B cell (primary cell): ENCODE data around the gene ARMC9. TPM values are rescaled to one million over a fixed set of nuclear protein-coding genes. Genes with fewer than 3 reads are reported as not detected.

ENCODE experiments used
- ATAC-seq: fragments of 200-7000 bp; cut with Tn5 transposase; one replicate; pipeline ENCODE4 v1.10.0; 2021; ENCODE audit warnings: low read depth, mild to moderate bottlenecking, moderate number of reproducible peaks, moderate library complexity
- CTCF ChIA-PET: fragments of 350-600 bp; sonication (Branson Sonifier 250); formaldehyde crosslinking; loops from one replicate; lab custom pipeline; 2021; ENCODE audit warnings: antibody characterized with exemption, inconsistent platforms; lab: Charles Lee
- POLR2A ChIA-PET: fragments of 350-600 bp; sonication (Branson Sonifier 250); formaldehyde crosslinking; loops from one replicate; lab custom pipeline; 2021; ENCODE audit warnings: antibody characterized with exemption; lab: Charles Lee
- DNase-seq: peaks from one replicate; pipeline ENCODE4 v3.0.0; 2013
- H2AFZ ChIP-seq: 2 replicates; pipeline ENCODE4 v1.6.1; 2012; ENCODE audit warnings: mild to moderate bottlenecking, low read depth, low read length; ENCODE audit not compliant: insufficient read depth, poor library complexity, severe bottlenecking
- H3K27ac ChIP-seq, 2 donors: 1 replicate in 1 of 2; 2 replicates in 1 of 2; pipeline ENCODE4 v1.5.1; 2012 to 2013; ENCODE audit warnings: low read length in 2 of 2, mild to moderate bottlenecking in 2 of 2, moderate library complexity in 1 of 2
- H3K27me3 ChIP-seq, 4 experiments: fragments of 200-600 bp in 1 of 4; sonication (generic) in 1 of 4; replicated peaks in 1 of 4; 1 replicate in 2 of 4; 2 replicates in 2 of 4; pipeline versions ENCODE4 v1.6.1 to v1.7.0; 2013 to 2016; ENCODE audit warnings: low read length in 3 of 4, mild to moderate bottlenecking in 2 of 4, mixed read lengths in 1 of 4, moderate library complexity in 1 of 4; ENCODE audit not compliant: insufficient read depth in 4 of 4, control insufficient read depth in 3 of 4; ENCODE audit errors: control extremely low read depth in 1 of 4
- H3K36me3 ChIP-seq, 2 experiments: replicated peaks in 1 of 2; 1 replicate in 1 of 2; 2 replicates in 1 of 2; pipeline versions ENCODE4 v1.6.1 to v1.7.1; 2013; ENCODE audit warnings: low read length in 1 of 2; ENCODE audit not compliant: insufficient read depth in 2 of 2, control insufficient read depth in 1 of 2; ENCODE audit errors: control extremely low read depth in 1 of 2, extremely low read depth in 1 of 2
- H3K4me1 ChIP-seq, 2 donors: fragments of 200-600 bp in 1 of 2; sonication (generic) in 1 of 2; 1 replicate in 1 of 2; 2 replicates in 1 of 2; pipeline versions ENCODE4 v1.5.1 to v1.6.1; 2013 to 2017; ENCODE audit warnings: low read length in 2 of 2; ENCODE audit not compliant: control insufficient read depth in 2 of 2, insufficient read depth in 2 of 2
- H3K4me2 ChIP-seq: replicated peaks from 2 replicates; pipeline ENCODE3; 2012; ENCODE audit warnings: mild to moderate bottlenecking, low read depth, low read length; ENCODE audit not compliant: poor library complexity, severe bottlenecking
- H3K4me3 ChIP-seq, 5 experiments: fragments of 200-600 bp in 1 of 5; sonication (generic) in 1 of 5; 1 replicate in 3 of 5; 2 replicates in 2 of 5; pipeline versions ENCODE4 v1.5.1 to v1.7.0; 2011 to 2016; ENCODE audit warnings: low read length in 4 of 5, mild to moderate bottlenecking in 4 of 5, low read depth in 2 of 5, control low read depth in 1 of 5, moderate library complexity in 1 of 5; ENCODE audit not compliant: insufficient read depth in 1 of 5; ENCODE audit errors: control extremely low read depth in 1 of 5, extremely low read depth in 1 of 5
- H3K79me2 ChIP-seq: fragments of 200-600 bp; sonication (generic); one replicate; pipeline ENCODE4 v1.6.0; 2016; ENCODE audit warnings: low read length; ENCODE audit not compliant: control insufficient read depth, insufficient read depth
- H3K9ac ChIP-seq: fragments of 200-600 bp; sonication (generic); 2 replicates; pipeline ENCODE4 v1.6.1; 2017; ENCODE audit warnings: mild to moderate bottlenecking, low read length, moderate library complexity
- H3K9me3 ChIP-seq, 3 donors: one replicate each; pipeline versions ENCODE4 v1.6.1 to v1.7.1; 2013; ENCODE audit warnings: low read length in 2 of 3; ENCODE audit not compliant: control insufficient read depth in 2 of 3, insufficient read depth in 1 of 3; ENCODE audit errors: control extremely low read depth in 1 of 3
- H4K20me1 ChIP-seq: 2 replicates; pipeline ENCODE4 v1.6.0; 2012; ENCODE audit warnings: mild to moderate bottlenecking, low read length; ENCODE audit not compliant: insufficient read depth, control insufficient read depth, poor library complexity, severe bottlenecking
- H3K27ac Mint-ChIP-seq: one replicate; pipeline ENCODE4 v1.8.0; 2021; ENCODE audit warnings: mixed read lengths
- H3K27me3 Mint-ChIP-seq: one replicate; pipeline ENCODE4 v1.8.0; 2021; ENCODE audit warnings: mixed read lengths
- H3K4me1 Mint-ChIP-seq: one replicate; pipeline ENCODE4 v1.8.0; 2021; ENCODE audit warnings: mixed read lengths
- H3K4me3 Mint-ChIP-seq: one replicate; pipeline ENCODE4 v1.8.0; 2021; ENCODE audit warnings: mixed read lengths
- H3K9me3 Mint-ChIP-seq: one replicate; pipeline ENCODE4 v1.8.0; 2022; ENCODE audit warnings: mixed read lengths; ENCODE audit not compliant: insufficient read depth
- EZH2 ChIP-seq: IDR thresholded peaks from 2 replicates; pipeline ENCODE4 v1.6.1; 2012; ENCODE audit warnings: borderline replicate concordance, low read depth, mild to moderate bottlenecking, moderate library complexity, low read length; ENCODE audit not compliant: insufficient read depth, poor library complexity, severe bottlenecking
- WGBS: methylation state at CpG from one replicate; pipeline ENCODE4 v1.1.5; 2013; ENCODE audit warnings: missing lambda C conversion rate; ENCODE audit not compliant: insufficient coverage; 5-methylcytosine and 5-hydroxymethylcytosine counted together
- intact Hi-C: fragments of 100-400 bp; cut with micrococcal nuclease; formaldehyde crosslinking; loops from one replicate; pipeline ENCODE4 v1.10.0; 2022
- polyA plus RNA-seq: library from polyadenylated mRNA; depleted of rRNA; stranded (reverse); fragments of >200 nt; gene quantifications from 2 replicates; pipeline ENCODE4 v1.2.3, GENCODE V29; 2012
- total RNA-seq, 2 donors: library from RNA; stranded (reverse); fragments of 120-200 nt in 1 of 2; gene quantifications; 1 replicate in 1 of 2; 2 replicates in 1 of 2; pipeline versions ENCODE4 v1.2.3 to v1.2.4, GENCODE V29; 2013 to 2022
- TF ChIP-seq, protein P1 (sequence below): fragments of 200-600 bp; IDR thresholded peaks from one replicate; pipeline ENCODE4 v1.8.0; 2022; ENCODE audit warnings: antibody characterized with exemption, mild to moderate bottlenecking

ARMC9 gene
- total and polyA plus RNA-seq, 2 donors (not counting 1 experiment from before 2014, with no cell fraction given): 0.40 to 5.4 TPM

DNA sequence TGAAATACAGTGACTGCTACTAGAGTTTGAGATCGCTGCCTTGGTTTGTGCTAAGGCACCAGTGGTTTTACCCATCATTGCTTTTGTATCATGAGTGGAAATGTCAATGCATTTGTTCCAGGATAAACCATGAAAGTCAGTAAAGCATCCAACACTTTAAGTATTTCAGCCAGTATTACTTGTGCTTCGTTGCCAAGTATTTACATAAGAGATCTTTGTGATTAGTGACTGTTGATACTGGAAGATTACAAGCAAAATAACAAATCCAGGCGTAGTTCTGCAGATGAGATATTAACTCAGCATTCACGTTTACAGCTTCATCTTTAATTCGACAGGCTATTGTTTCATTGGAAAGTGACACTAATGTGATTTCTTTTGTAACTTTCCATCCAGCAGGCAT is 106.8 kb downstream of the ARMC9 start:
- intact Hi-C loops: no loop called here
- Histone ChIP-seq H2AFZ (no peak overlapping the region), H3K9ac (no peak overlapping the region), H3K4me1 (peaks cover 13 to 17% of the 10 kb centered on the region in 2 donors), H3K27ac (no peak overlapping the region), H3K79me2 (no peaks in the 10 kb centered on the region), H3K4me3 (no peak overlapping the region), H3K27me3 (no peaks in the 10 kb centered on the region), H3K36me3 (no peaks in the 10 kb centered on the region), H3K9me3 (no peaks in the 10 kb centered on the region), H4K20me1 (no peaks in the 10 kb centered on the region), H3K4me2 (no peak overlapping the region)
- no CpG with 5 or more reads among the region's 5 CpGs for WGBS
- H3K27me3 Mint-ChIP-seq: no peaks in the 10 kb centered on the region
- H3K4me1 Mint-ChIP-seq: peaks cover 16% of the 10 kb centered on the region
- CTCF ChIA-PET: no interaction called here
- POLR2A ChIA-PET: no interaction called here
- H3K27ac Mint-ChIP-seq: peak overlapping the region; percentile 32
- no peak for TF ChIP-seq EZH2
- TF ChIP-seq, protein P1, sequence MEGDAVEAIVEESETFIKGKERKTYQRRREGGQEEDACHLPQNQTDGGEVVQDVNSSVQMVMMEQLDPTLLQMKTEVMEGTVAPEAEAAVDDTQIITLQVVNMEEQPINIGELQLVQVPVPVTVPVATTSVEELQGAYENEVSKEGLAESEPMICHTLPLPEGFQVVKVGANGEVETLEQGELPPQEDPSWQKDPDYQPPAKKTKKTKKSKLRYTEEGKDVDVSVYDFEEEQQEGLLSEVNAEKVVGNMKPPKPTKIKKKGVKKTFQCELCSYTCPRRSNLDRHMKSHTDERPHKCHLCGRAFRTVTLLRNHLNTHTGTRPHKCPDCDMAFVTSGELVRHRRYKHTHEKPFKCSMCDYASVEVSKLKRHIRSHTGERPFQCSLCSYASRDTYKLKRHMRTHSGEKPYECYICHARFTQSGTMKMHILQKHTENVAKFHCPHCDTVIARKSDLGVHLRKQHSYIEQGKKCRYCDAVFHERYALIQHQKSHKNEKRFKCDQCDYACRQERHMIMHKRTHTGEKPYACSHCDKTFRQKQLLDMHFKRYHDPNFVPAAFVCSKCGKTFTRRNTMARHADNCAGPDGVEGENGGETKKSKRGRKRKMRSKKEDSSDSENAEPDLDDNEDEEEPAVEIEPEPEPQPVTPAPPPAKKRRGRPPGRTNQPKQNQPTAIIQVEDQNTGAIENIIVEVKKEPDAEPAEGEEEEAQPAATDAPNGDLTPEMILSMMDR: no peak
- ATAC-seq (no peak), DNase-seq (no peak)
- H3K9me3 Mint-ChIP-seq: no peaks in the 10 kb centered on the region
- no peak overlapping the region for H3K4me3 Mint-ChIP-seq

DNA sequence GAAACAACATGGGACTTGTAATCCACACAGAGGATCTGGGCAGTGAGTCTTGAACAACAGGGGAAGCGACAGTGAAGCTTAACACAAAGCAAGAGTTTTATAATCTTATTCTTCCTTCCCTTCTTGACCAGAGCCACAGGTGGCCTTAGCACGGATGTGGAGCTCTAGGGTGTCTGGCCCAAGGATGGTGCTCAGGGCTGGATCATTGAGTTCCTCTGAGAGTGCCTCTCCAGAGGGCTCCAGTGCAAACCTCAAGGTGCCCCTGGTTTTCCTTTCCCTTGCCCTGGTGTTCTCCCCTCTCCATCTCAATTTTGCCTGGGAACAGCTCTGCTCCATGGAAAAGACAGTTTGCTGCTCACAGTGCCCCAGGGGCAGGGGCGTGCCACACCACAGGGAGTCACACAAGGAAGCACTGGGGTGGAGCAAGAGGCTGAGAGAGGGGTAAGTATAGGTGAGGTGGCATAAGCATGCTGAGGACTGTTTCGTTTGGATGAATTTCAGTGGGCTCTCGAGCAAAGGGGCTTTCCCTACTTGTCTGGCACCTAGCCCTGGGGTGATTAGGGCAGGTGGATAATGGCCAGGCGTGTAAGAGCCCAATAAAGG is 108.5 kb downstream of the ARMC9 start:
- Histone ChIP-seq H3K79me2 (no peaks in the 10 kb centered on the region), H3K9ac (no peak overlapping the region), H3K4me2 (no peak overlapping the region), H3K36me3 (no peaks in the 10 kb centered on the region), H3K27me3 (no peaks in the 10 kb centered on the region), H3K9me3 (no peaks in the 10 kb centered on the region), H3K4me3 (no peak overlapping the region), H4K20me1 (no peaks in the 10 kb centered on the region), H2AFZ (no peak overlapping the region), H3K27ac (no peak overlapping the region), H3K4me1 (peaks cover 10 to 16% of the 10 kb centered on the region in 2 donors)
- 59% methylated on average over 5 of the region's 6 CpGs for WGBS
- no peak for TF ChIP-seq EZH2
- TF ChIP-seq, protein P1: no peak
- H3K27me3 Mint-ChIP-seq: no peaks in the 10 kb centered on the region
- H3K9me3 Mint-ChIP-seq: no peaks in the 10 kb centered on the region
- POLR2A ChIA-PET: interaction anchor here (0.6 kb wide), 1 partner anchor 43 kb away, joined by 3 read pairs; no protein-coding TSS in a partner anchor
- no peak for ATAC-seq
- H3K4me3 Mint-ChIP-seq: no peak overlapping the region
- DNase-seq: no peak
- CTCF ChIA-PET: interaction anchor here (0.5 to 1.5 kb wide), 3 partner anchors 10 to 93 kb away, joined by 3 to 12 read pairs (median 5); no protein-coding TSS in a partner anchor
- peaks cover 17% of the 10 kb centered on the region for H3K4me1 Mint-ChIP-seq
- intact Hi-C loops: no loop called here
- no peak overlapping the region for H3K27ac Mint-ChIP-seq
